SK-N-SH (cell line): ENCODE measurements around the gene ADCY1. TPM values are rescaled to one million over a fixed set of nuclear protein-coding genes. Genes with fewer than 3 reads are reported as not detected.

Experiments
- CTCF ChIA-PET: fragments of 300-600, 350-600 bp; formaldehyde crosslinking; extraction: SDS; loops from one replicate; lab custom pipeline; 2021; lab: Yijun Ruan, JAX
- POLR2A ChIA-PET: fragments of 350-600 bp; sonication (Branson Sonifier 250); formaldehyde crosslinking; extraction: SDS; loops from one replicate; lab custom pipeline; 2020; ENCODE audit warnings: antibody characterized with exemption, inconsistent platforms; lab: Yijun Ruan, JAX
- DNase-seq: peaks from one replicate; pipeline ENCODE4 v3.0.0; 2012
- H2AFZ ChIP-seq: fragments of 200-600 bp; sonication (generic); 2 replicates; pipeline ENCODE4 v1.8.1; 2016; ENCODE audit warnings: antibody characterized with exemption, mild to moderate bottlenecking, low read depth
- H3F3A ChIP-seq: fragments of 200-600 bp; sonication (generic); replicated peaks from 2 replicates; pipeline ENCODE3; 2016; ENCODE audit warnings: antibody characterized with exemption, mild to moderate bottlenecking; ENCODE audit not compliant: insufficient read depth
- H3K27ac ChIP-seq, 2 experiments: fragments of 200-500 bp in 1 of 2; fragments of 200-600 bp in 1 of 2; sonication (Bioruptor generic) in 1 of 2; sonication (generic), shearing (Covaris generic) in 1 of 2; 2 replicates each; pipeline versions ENCODE4 v1.5.1 to v1.6.1; 2014 to 2016; ENCODE audit warnings: low read depth in 2 of 2, inconsistent platforms in 1 of 2, low read length in 1 of 2, mild to moderate bottlenecking in 1 of 2, mixed read lengths in 1 of 2
- H3K27me3 ChIP-seq: fragments of 200-600 bp; sonication (generic), shearing (Covaris generic); 2 replicates; pipeline ENCODE4 v1.6.1; 2016; ENCODE audit warnings: mixed run types; ENCODE audit not compliant: insufficient read depth
- H3K36me3 ChIP-seq, 2 experiments: fragments of 200-500 bp in 1 of 2; fragments of 200-600 bp in 1 of 2; sonication (Bioruptor generic) in 1 of 2; sonication (generic) in 1 of 2; replicated peaks in 1 of 2; 2 replicates each; pipeline versions ENCODE3 to v1.5.1; 2014 to 2016; ENCODE audit warnings: low read length in 1 of 2, mild to moderate bottlenecking in 1 of 2; ENCODE audit not compliant: insufficient read depth in 2 of 2, control insufficient read depth in 1 of 2
- H3K4me1 ChIP-seq, 2 experiments: fragments of 200-500 bp in 1 of 2; fragments of 200-600 bp in 1 of 2; sonication (Bioruptor generic) in 1 of 2; sonication (generic), shearing (Covaris generic) in 1 of 2; 2 replicates each; pipeline versions ENCODE4 v1.5.1 to v1.6.1; 2014 to 2016; ENCODE audit warnings: low read depth in 1 of 2, low read length in 1 of 2, mixed run types in 1 of 2; ENCODE audit not compliant: insufficient read depth in 2 of 2, control insufficient read depth in 1 of 2
- H3K4me2 ChIP-seq: fragments of 200-600 bp; sonication (generic), shearing (Covaris generic); 2 replicates; pipeline ENCODE4 v1.6.1; 2017; ENCODE audit warnings: mixed run types
- H3K4me3 ChIP-seq, 2 experiments: fragments of 200-500 bp in 1 of 2; fragments of 200-600 bp in 1 of 2; sonication (Bioruptor generic) in 1 of 2; sonication (generic), shearing (Covaris generic) in 1 of 2; 2 replicates each; pipeline versions ENCODE4 v1.5.1 to v1.8.1; 2014 to 2016; ENCODE audit warnings: low read depth in 2 of 2, inconsistent platforms in 1 of 2, low read length in 1 of 2, mild to moderate bottlenecking in 1 of 2, mixed read lengths in 1 of 2, moderate library complexity in 1 of 2
- H3K79me2 ChIP-seq: fragments of 200-600 bp; sonication (generic); 2 replicates; pipeline ENCODE4 v1.8.1; 2017; ENCODE audit warnings: mild to moderate bottlenecking; ENCODE audit not compliant: insufficient read depth
- H3K9ac ChIP-seq: fragments of 200-600 bp; sonication (generic); 2 replicates; pipeline ENCODE4 v1.6.1; 2017; ENCODE audit warnings: mixed run types
- H3K9me2 ChIP-seq: fragments of 200-600 bp; sonication (generic); 2 replicates; pipeline ENCODE4 v1.6.1; 2017; ENCODE audit warnings: mixed run types
- H3K9me3 ChIP-seq: fragments of 200-600 bp; sonication (generic); 2 replicates; pipeline ENCODE4 v1.6.1; 2017; ENCODE audit warnings: mixed run types, mild to moderate bottlenecking, moderate library complexity
- H4K20me1 ChIP-seq: fragments of 200-600 bp; sonication (generic); 2 replicates; pipeline ENCODE4 v1.6.1; 2017; ENCODE audit warnings: mild to moderate bottlenecking, mixed run types; ENCODE audit not compliant: insufficient read depth
- CHD2 ChIP-seq: fragments of 150-350 bp; IDR thresholded peaks from 2 replicates; pipeline ENCODE4 v1.6.1; 2018; ENCODE audit warnings: low read length; ENCODE audit not compliant: partially characterized antibody
- CTCF ChIP-seq: fragments of 200-600 bp; sonication (generic); IDR thresholded peaks from 2 replicates; pipeline ENCODE4 v1.6.1; 2017; ENCODE audit warnings: antibody characterized with exemption, mild to moderate bottlenecking, moderate library complexity
- ELF1 ChIP-seq: IDR thresholded peaks from 2 replicates; pipeline ENCODE4 v1.4.0; 2012
- EP300 ChIP-seq, 2 experiments: IDR thresholded peaks; 2 replicates each; pipeline versions ENCODE4 v1.4.0 to v1.6.1; 2012; ENCODE audit warnings: borderline replicate concordance in 1 of 2, low read depth in 1 of 2, low read length in 1 of 2
- EZH2phosphoT487 ChIP-seq: fragments of 200-600 bp; sonication (generic); IDR thresholded peaks from 2 replicates; pipeline ENCODE4 v1.6.1; 2017; ENCODE audit warnings: low read depth, mixed run types, mild to moderate bottlenecking, antibody characterized with exemption, moderate library complexity, borderline replicate concordance
- FOSL2 ChIP-seq: IDR thresholded peaks from 2 replicates; pipeline ENCODE4 v1.4.0; 2012; ENCODE audit warnings: low read depth, mild to moderate bottlenecking, moderate library complexity, borderline replicate concordance
- FOXJ3 ChIP-seq: sonication (generic); formaldehyde crosslinking; IDR thresholded peaks from 2 replicates; pipeline ENCODE4 v1.5.1; 2020; ENCODE audit warnings: mild to moderate bottlenecking, missing genetic modification reagents
- FOXM1 ChIP-seq: IDR thresholded peaks from 2 replicates; pipeline ENCODE4 v1.4.0; 2012; ENCODE audit warnings: low read depth, mild to moderate bottlenecking
- JUND ChIP-seq: IDR thresholded peaks from 2 replicates; pipeline ENCODE4 v1.4.0; 2012
- MEF2A ChIP-seq: IDR thresholded peaks from 2 replicates; pipeline ENCODE4 v1.4.0; 2012; ENCODE audit warnings: low read depth, borderline replicate concordance
- NFIC ChIP-seq: IDR thresholded peaks from 2 replicates; pipeline ENCODE4 v1.4.0; 2012; ENCODE audit warnings: borderline replicate concordance
- NRF1 ChIP-seq: IDR thresholded peaks from 2 replicates; pipeline ENCODE4 v1.6.1; 2012; ENCODE audit warnings: low read depth, mild to moderate bottlenecking, low read length
- REST ChIP-seq: IDR thresholded peaks from 2 replicates; pipeline ENCODE4 v1.6.1; 2012; ENCODE audit warnings: mild to moderate bottlenecking, low read depth, low read length, moderate library complexity
- RFX5 ChIP-seq: IDR thresholded peaks from 2 replicates; pipeline ENCODE4 v1.6.1; 2012; ENCODE audit warnings: mild to moderate bottlenecking, improper control_type of control experiment, low read length
- SMC3 ChIP-seq: IDR thresholded peaks from 2 replicates; pipeline ENCODE4 v1.6.1; 2012; ENCODE audit warnings: low read depth, low read length, improper control_type of control experiment
- TAF1 ChIP-seq: IDR thresholded peaks from 2 replicates; pipeline ENCODE4 v1.6.1; 2012; ENCODE audit warnings: low read depth, mild to moderate bottlenecking, low read length, moderate library complexity, borderline replicate concordance
- TEAD4 ChIP-seq: IDR thresholded peaks from 2 replicates; pipeline ENCODE4 v1.4.0; 2012; ENCODE audit warnings: mild to moderate bottlenecking, borderline replicate concordance; ENCODE audit not compliant: insufficient read depth
- WGBS: methylation state at CpG from one replicate; pipeline ENCODE4 v1.1.6; 2017; ENCODE audit warnings: low lambda C conversion rate; 5-methylcytosine and 5-hydroxymethylcytosine counted together
- polyA plus RNA-seq, 3 experiments: library from polyadenylated mRNA; depleted of rRNA; stranded (reverse); fragments of >200 nt; gene quantifications; 2 replicates each; pipeline ENCODE4 v1.2.3, GENCODE V29; 2012
- TF ChIP-seq, protein P1 (sequence below): fragments of 150-350 bp; IDR thresholded peaks from 2 replicates; pipeline ENCODE4 v1.6.1; 2017; ENCODE audit warnings: antibody characterized with exemption, low read length, low read depth, borderline replicate concordance
- TF ChIP-seq, protein P2 (sequence below): IDR thresholded peaks from 2 replicates; pipeline ENCODE4; 2012
- TF ChIP-seq, protein P3 (sequence below): IDR thresholded peaks from 2 replicates; pipeline ENCODE4 v1.4.0; 2012; ENCODE audit warnings: low read depth, borderline replicate concordance

ADCY1 gene
- polyA plus RNA-seq, 1 of the 3 experiments (the other 2 are of a cell fraction) = 0.16 TPM

DNA sequence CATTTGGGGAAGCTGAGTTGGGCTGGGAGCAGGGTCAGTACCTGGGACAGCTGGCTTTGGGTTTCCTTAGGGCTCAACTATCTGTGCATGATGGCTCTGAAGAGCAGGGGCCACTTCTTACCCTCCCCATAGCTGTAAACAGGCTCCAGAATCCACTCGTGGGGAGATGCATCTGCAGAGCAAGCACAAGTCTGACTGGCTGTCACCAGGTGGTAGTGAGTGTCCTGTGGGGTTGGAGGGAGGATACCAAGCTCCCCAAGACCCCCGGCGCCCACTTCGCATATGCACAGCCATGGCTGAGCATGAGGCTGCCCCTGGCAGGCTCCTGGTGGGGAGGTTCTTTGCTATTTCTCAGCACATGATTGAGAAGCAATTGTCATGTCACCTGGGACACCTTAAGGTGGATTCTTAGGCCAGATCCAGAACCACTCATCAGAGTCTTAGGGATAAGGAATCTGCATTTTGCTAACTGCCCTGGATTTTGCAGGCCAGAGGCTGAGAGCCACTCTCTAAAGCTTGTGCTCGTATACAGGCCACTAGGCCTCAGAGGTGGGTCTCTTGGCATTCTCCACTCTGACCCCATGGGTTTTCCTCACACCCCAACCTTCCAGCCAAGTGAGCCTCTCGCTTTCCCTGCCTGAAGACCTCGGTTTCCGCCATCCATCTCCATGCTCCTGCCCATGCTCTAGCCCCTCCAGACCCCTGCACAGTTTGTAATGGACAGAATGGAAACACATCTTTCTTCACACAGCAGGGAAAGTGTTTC is 53.7 kb downstream of the ADCY1 start (continued):
- TF ChIP-seq EZH2phosphoT487 (no peak), TAF1 (no peak), REST (no peak), EP300 (IDR thresholded peaks at IDR 0.05; ENCODE audit: borderline replicate concordance in 1 of 2, low read depth in 1 of 2, low read length in 1 of 2) (no peak), CHD2 (no peak), FOSL2 (no peak)
- TF ChIP-seq, protein P1, sequence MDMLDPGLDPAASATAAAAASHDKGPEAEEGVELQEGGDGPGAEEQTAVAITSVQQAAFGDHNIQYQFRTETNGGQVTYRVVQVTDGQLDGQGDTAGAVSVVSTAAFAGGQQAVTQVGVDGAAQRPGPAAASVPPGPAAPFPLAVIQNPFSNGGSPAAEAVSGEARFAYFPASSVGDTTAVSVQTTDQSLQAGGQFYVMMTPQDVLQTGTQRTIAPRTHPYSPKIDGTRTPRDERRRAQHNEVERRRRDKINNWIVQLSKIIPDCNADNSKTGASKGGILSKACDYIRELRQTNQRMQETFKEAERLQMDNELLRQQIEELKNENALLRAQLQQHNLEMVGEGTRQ = no peak

GRCh38 chr7:45631569-45631968 is 57.4 kb downstream of the ADCY1 start:
- no peaks in the 10 kb centered on the region for H3K79me2 ChIP-seq

More at GRCh38 chr7:45631569-45631968, 57.4 kb downstream of the ADCY1 start:
- TF ChIP-seq NRF1 (no peak), ELF1 (no peak), FOXJ3 (CRISPR knock-in tag) (no peak), SMC3 (no peak), EP300 (IDR thresholded peaks at IDR 0.05; ENCODE audit: borderline replicate concordance in 1 of 2, low read depth in 1 of 2, low read length in 1 of 2) (no peak), CTCF (no peak), FOXM1 (no peak), CHD2 (no peak), TEAD4 (no peak), NFIC (no peak), EZH2phosphoT487 (no peak), RFX5 (no peak), MEF2A (no peak), JUND (no peak)
- TF ChIP-seq, protein P2, sequence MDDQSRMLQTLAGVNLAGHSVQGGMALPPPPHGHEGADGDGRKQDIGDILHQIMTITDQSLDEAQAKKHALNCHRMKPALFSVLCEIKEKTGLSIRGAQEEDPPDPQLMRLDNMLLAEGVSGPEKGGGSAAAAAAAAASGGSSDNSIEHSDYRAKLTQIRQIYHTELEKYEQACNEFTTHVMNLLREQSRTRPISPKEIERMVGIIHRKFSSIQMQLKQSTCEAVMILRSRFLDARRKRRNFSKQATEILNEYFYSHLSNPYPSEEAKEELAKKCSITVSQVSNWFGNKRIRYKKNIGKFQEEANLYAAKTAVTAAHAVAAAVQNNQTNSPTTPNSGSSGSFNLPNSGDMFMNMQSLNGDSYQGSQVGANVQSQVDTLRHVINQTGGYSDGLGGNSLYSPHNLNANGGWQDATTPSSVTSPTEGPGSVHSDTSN = no peak
- TF ChIP-seq, protein P3, sequence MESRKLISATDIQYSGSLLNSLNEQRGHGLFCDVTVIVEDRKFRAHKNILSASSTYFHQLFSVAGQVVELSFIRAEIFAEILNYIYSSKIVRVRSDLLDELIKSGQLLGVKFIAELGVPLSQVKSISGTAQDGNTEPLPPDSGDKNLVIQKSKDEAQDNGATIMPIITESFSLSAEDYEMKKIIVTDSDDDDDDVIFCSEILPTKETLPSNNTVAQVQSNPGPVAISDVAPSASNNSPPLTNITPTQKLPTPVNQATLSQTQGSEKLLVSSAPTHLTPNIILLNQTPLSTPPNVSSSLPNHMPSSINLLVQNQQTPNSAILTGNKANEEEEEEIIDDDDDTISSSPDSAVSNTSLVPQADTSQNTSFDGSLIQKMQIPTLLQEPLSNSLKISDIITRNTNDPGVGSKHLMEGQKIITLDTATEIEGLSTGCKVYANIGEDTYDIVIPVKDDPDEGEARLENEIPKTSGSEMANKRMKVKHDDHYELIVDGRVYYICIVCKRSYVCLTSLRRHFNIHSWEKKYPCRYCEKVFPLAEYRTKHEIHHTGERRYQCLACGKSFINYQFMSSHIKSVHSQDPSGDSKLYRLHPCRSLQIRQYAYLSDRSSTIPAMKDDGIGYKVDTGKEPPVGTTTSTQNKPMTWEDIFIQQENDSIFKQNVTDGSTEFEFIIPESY = no peak
- H3K9me3 ChIP-seq = no peaks in the 10 kb centered on the region
- H3K27me3 ChIP-seq = no peaks in the 10 kb centered on the region
- no peaks in the 10 kb centered on the region for H3K9me2 ChIP-seq
- no peaks in the 10 kb centered on the region for H3F3A ChIP-seq
- no peaks in the 10 kb centered on the region for H3K36me3 ChIP-seq
- CTCF ChIA-PET = interaction anchor here (0.7 to 1.4 kb wide), 2 partner anchors 12 to 16 kb away, joined by 3 read pairs; no protein-coding TSS in a partner anchor
- H3K9ac ChIP-seq = no peak overlapping the region
- WGBS = 90% methylated on average over 1 of the region's 1 CpG
- POLR2A ChIA-PET = no interaction called here
- H3K4me2 ChIP-seq = no peak overlapping the region
- no peak overlapping the region for H3K4me3 ChIP-seq
- no peak overlapping the region for H2AFZ ChIP-seq
- no peak overlapping the region for H3K27ac ChIP-seq
- DNase-seq = no peak
- no peaks in the 10 kb centered on the region for H4K20me1 ChIP-seq
- H3K4me1 ChIP-seq = no peaks in the 10 kb centered on the region
